HG03196 (cell line): ENCODE data around the gene TOMM7.

Source experiments
- ATAC-seq: cut with Tn5 transposase; IDR thresholded peaks from one replicate; pipeline ENCODE4 v1.9.1; 2021; ENCODE audit not compliant: unreplicated experiment

Gene TOMM7

GRCh38 chr7:22822486-22823141 is at the start of gene TOMM7:
Gene TOMM7, minus strand, starts transcription at chr7:22822849. Its CDS starts 70 bp downstream, at chr7:22822779.
- ATAC-seq = peak; percentile 90

- ATAC-seq = peak; percentile 90
These were observed 49.6 kb upstream of the TOMM7 start for GRCh38 chr7:22872096-22872807.

GRCh38 chr7:22871661-22872060 is 49.0 kb upstream of the TOMM7 start:
- ATAC-seq = no peak

- ATAC-seq = no peak
These were observed 45.9 kb upstream of the TOMM7 start for GRCh38 chr7:22868509-22868908.

- no peak for ATAC-seq
These were observed 44.9 kb upstream of the TOMM7 start for GRCh38 chr7:22867589-22867988.

GRCh38 chr7:22867003-22867402 is 44.4 kb upstream of the TOMM7 start:
- no peak for ATAC-seq

GRCh38 chr7:22865602-22865960 is 42.9 kb upstream of the TOMM7 start:
- ATAC-seq = no peak

GRCh38 chr7:22864855-22865601 is 42.4 kb upstream of the TOMM7 start:
- no peak for ATAC-seq

- ATAC-seq = no peak
These were observed 41.7 kb upstream of the TOMM7 start for GRCh38 chr7:22864301-22864700.

- ATAC-seq = no peak
These were observed 40.7 kb upstream of the TOMM7 start for GRCh38 chr7:22863156-22863899.

GRCh38 chr7:22861576-22861975 is 38.9 kb upstream of the TOMM7 start:
- ATAC-seq = no peak

GRCh38 chr7:22860784-22861482 is 38.3 kb upstream of the TOMM7 start:
- no peak for ATAC-seq

- ATAC-seq = no peak
These were observed 37.7 kb upstream of the TOMM7 start for GRCh38 chr7:22860337-22860736.

- ATAC-seq = no peak
These were observed 37.1 kb upstream of the TOMM7 start for GRCh38 chr7:22859641-22860290.

- ATAC-seq = no peak
These were observed 36.3 kb upstream of the TOMM7 start for GRCh38 chr7:22858640-22859561.

GRCh38 chr7:22858274-22858639 is 35.6 kb upstream of the TOMM7 start:
- ATAC-seq = no peak

GRCh38 chr7:22856416-22856815 is 33.8 kb upstream of the TOMM7 start:
- ATAC-seq = no peak

- ATAC-seq = peak; percentile 3
These were observed 32.4 kb upstream of the TOMM7 start for GRCh38 chr7:22855049-22855392.
